SK-N-SH treated with all-trans-retinoic acid at 6 μM for 48 hours (cell line): Measurements from ENCODE around the gene KAT6B.

Experiments
- BACH2 ChIP-seq: fragments of 250-450 bp; sonication (Bioruptor Pico); IDR thresholded peaks from 2 replicates; pipeline ENCODE4 v1.9.0; 2021; ENCODE audit warnings: mild to moderate bottlenecking, borderline replicate concordance
- CREB5 ChIP-seq: fragments of 250-450 bp; sonication (Bioruptor Pico); IDR thresholded peaks from 2 replicates; pipeline ENCODE4 v1.5.1; 2020; ENCODE audit warnings: low read depth, mild to moderate bottlenecking, moderate library complexity
- TF ChIP-seq, protein P1 (sequence below): fragments of 250-450 bp; sonication (Bioruptor Pico); IDR thresholded peaks from 2 replicates; pipeline ENCODE4 v1.8.0; 2021; ENCODE audit warnings: low read depth, mild to moderate bottlenecking, moderate library complexity, borderline replicate concordance

DNA sequence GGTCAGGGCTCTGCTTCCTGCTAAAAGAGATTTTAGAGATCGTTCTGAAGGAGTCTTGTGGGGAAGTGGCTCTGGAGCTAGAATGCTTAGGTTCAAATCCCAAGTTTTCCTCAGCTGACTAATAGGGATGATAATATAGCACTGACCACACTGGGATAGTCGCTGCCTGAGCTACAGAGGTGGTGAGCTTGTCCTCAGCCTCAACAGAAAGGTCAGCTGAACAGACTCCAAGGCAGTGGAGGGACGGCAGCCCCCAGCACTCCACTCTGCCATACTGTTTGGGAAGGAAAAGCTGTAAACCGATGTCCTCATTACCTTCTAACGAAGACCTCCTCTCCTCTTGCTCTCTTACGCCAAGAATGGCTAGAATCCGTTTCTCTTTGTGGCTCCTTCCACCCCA is 36.2 kb downstream of the KAT6B start:
- TF ChIP-seq CREB5 (CRISPR knock-in tag) (no peak), BACH2 (CRISPR knock-in tag) (no peak)
- TF ChIP-seq, protein P1, sequence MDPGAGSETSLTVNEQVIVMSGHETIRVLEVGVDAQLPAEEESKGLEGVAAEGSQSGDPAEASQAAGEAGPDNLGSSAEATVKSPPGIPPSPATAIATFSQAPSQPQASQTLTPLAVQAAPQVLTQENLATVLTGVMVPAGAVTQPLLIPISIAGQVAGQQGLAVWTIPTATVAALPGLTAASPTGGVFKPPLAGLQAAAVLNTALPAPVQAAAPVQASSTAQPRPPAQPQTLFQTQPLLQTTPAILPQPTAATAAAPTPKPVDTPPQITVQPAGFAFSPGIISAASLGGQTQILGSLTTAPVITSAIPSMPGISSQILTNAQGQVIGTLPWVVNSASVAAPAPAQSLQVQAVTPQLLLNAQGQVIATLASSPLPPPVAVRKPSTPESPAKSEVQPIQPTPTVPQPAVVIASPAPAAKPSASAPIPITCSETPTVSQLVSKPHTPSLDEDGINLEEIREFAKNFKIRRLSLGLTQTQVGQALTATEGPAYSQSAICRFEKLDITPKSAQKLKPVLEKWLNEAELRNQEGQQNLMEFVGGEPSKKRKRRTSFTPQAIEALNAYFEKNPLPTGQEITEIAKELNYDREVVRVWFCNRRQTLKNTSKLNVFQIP = no peak
